GM21367 (cell line): ENCODE data around the gene MYOZ3.

Experiments used
- ATAC-seq: cut with Tn5 transposase; IDR thresholded peaks from one replicate; pipeline ENCODE4 v1.9.1; 2021; ENCODE audit not compliant: unreplicated experiment

Gene MYOZ3

DNA sequence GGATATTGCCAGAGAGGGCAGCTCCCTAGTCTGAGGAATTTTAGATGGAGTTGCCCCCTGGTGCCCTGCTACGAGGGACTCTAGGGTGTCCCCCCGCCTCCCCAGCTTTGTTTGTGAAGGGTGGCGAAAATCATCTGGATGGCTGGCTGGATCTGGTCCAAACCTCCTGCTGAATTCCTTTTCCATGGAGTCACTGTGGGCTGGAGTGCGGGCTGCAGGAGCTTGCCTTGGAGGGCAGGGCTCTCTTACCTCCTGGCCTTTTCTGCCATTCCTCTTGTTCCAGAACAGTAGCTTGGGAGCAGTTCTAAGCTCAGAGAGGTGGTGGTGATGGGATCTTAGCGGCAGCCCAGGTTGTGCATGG is 18.5 kb upstream of the MYOZ3 start:
- ATAC-seq, result no peak

DNA sequence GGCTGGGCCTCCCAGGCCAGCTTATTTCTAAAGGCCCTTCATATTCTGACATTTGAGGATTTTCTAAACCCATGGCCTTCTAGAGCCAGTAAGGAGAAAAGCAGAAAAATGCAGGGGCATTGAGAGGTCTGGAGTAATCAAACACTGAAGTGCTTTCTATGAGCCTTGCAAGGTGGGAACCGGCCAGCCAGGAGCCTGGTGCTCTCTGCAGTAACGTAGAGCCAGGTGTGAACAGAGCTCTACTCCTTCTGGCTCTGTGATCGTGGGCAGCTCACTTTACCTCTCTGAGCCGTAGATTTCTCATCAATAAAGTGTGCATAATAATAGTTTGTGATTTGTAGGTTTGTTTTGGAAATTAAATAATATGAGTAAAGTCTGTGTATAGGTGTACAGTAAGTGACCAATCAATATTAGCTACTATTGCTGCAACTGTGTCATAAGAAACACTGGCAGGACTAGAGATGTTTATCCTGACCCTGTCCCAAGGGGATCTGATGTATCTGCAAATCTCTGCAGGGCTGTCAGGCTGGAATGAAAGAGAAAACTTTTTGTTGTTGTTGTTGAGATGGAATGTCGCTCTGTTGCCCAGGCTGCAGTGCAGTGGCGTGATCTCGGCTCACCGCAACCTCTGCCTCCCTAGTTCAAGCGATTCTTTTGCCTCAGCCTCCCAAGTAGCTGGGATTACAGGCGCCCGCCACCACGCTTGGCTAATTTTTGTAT is 17.9 kb upstream of the MYOZ3 start:
- ATAC-seq, result no peak

DNA sequence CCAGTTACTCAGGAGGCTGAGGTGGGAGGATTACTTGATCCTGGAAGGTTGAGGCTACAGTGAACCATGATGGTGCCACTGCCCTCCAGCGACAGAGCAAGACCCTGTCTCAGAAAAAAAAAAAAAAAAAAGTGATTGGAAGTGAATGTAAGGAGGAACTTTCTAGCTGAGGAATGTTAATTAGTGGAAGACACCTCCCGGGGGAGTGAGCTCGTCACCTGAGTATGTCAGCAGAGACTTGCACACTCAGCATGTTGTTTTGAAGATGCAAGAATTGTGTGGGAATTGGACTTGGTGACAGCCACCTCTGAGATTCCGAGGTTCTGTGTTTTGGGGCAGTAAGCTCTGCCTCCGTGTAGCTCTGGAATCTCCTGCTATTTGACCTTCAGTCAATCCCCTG is 17.0 kb upstream of the MYOZ3 start:
- no peak for ATAC-seq

GRCh38 chr5:150644514-150644913 is 16.5 kb upstream of the MYOZ3 start:
- ATAC-seq, result no peak

- no peak for ATAC-seq
Observed at GRCh38 chr5:150645070-150645700, 15.9 kb upstream of the MYOZ3 start.

GRCh38 chr5:150647275-150648251 is 13.5 kb upstream of the MYOZ3 start:
- ATAC-seq, result no peak

DNA sequence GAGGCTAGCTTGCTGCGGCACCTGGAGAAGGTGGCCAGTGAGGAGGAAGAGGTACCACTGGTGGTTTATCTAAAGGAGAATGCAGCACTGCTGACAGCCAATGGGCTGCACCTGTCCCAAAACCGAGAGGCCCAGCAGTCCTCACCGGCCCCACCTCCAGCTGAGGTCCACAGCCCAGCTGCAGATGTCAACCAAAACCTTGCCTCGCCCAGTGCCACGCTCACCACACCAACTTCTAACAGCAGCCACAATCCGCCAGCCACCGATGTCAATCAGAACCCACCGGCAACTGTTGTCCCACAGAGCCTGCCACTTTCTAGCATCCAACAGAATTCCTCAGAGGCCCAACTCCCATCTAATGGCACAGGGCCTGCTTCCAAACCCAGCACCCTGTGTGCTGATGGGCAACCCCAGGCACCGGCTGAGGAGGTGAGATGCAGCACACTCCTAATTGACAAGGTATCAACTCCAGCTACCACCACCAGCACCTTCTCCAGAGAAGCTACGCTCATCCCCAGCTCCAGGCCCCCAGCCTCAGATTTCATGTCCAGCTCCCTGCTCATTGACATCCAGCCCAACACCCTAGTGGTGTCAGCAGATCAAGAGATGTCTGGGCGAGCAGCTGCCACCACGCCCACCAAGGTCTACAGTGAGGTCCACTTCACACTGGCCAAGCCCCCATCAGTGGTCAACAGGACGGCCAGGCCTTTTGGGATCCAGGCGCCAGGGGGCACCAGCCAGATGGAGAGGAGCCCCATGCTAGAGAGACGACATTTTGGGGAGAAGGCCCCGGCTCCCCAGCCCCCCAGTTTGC is 12.6 kb upstream of the MYOZ3 start:
- no peak for ATAC-seq

DNA sequence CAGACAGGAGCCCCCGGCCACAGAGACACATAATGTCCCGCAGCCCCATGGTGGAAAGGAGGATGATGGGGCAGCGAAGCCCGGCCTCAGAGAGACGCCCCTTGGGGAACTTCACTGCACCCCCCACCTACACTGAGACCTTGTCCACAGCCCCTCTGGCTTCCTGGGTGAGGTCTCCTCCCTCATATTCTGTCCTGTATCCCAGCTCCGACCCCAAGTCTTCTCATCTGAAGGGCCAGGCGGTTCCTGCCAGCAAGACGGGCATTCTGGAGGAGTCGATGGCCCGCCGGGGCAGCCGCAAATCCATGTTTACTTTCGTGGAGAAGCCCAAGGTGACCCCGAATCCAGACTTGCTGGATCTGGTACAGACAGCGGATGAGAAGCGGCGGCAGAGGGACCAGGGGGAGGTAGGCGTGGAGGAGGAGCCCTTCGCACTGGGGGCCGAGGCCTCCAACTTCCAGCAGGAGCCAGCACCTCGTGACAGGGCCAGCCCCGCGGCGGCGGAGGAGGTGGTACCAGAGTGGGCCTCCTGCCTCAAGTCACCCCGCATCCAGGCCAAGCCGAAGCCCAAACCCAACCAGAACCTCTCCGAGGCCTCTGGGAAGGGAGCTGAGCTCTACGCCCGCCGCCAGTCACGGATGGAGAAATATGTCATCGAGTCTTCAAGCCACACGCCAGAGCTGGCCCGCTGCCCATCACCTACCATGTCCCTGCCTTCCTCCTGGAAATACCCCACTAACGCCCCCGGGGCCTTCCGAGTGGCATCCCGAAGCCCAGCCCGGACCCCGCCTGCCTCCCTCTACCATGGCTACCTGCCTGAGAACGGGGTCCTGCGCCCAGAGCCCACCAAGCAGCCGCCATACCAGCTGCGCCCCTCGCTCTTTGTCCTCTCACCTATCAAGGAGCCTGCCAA is 11.7 kb upstream of the MYOZ3 start:
- ATAC-seq, result no peak

- ATAC-seq, result no peak
Observed at GRCh38 chr5:150650021-150651006, 10.7 kb upstream of the MYOZ3 start.

- no peak for ATAC-seq
Observed at GRCh38 chr5:150651382-150651781, 9.7 kb upstream of the MYOZ3 start.

DNA sequence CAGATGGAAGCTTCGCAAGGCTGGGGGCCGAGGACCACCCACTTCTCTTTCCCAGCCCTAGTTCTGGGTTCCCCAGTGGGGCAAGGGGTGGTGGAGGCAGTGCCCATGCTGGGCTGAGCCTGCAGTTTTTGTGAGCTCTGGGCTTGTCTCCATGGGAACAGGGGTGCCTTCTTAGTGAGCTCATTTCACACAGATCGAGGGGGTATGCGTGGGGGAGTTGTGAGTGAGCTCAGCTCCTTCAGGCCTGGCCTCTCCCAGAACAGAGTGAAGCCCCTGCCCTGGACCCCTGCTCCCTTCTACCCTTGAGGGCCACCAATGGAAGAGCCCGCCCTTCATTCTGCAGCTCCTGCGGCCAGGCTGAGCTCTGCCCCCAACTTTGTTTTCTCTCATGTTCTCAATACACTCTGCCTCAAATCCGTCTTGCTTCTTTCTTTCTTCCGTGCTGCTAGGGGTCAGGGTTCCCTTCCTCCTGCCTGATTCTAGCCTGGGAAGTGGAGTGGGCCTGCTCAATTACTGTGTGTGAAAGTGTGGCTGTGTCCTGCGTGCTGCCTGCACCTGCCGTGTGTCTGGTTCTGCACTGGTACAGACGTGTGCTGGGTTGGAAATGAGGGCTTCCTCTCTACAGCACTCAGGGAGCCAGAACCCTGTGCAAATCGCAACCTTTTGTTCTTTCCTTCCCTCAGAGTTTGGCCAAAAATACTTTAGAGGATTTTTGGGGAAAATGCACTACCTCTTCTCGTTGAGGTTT is 9.0 kb upstream of the MYOZ3 start:
- no peak for ATAC-seq

- ATAC-seq, result no peak
Observed at GRCh38 chr5:150653145-150653761, 7.8 kb upstream of the MYOZ3 start.

DNA sequence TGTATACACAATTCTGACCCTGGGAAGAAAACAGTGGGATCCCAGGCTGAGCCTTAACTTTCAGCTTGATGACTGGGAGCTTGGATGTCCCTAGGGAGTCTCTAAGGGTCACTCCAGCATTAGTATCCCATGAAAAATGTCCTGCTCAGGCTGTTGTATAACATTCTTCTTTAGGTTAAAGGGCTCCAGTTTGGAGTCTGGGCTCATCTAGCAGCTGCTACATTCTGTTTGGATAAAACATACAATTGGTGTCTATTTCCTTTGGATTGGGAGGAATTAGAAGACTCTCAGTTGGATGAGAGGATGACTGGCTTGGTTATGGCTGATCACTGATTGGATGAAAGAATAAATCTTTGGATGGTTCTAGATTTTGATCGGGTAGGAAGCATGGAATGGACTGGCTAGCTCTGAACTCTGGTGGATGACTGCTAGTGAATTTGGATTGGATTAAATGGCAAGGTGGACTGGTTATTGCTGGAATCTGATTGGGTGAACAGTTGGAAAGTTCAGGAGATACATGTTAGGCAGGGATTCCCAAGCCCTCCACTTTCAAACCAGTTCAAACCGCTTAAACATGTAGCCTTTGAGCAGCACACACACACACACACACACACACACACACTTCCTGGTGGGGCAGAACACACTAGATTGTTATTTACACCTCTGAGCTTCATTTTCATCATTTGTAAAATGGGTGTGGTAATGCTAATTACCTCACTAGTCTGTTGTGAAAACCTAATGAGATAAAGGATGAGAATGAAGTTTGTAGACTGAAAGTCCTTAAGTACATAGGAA is 7.1 kb upstream of the MYOZ3 start:
- ATAC-seq, result no peak

DNA sequence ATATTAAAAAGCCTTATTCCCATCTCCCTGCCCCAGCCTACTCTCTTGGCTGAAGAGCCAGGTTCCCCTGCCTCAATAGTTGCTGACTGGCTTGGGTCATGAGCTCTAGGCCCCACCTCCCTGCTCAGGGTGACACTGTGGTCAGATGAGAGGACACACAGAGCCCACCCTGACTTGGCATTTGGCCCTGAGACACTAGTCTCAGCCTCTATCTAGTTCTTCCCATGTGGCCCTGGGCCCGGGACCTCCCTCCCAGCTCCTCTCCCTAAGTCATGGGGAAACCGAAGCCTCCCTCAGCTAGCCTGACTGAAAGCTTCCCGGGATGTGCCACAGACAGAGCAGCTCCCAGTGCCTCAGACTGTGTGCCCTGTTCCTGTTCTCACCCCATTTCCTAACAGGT is 5.8 kb upstream of the MYOZ3 start:
- no peak for ATAC-seq

- peak; percentile 63 for ATAC-seq
Observed at GRCh38 chr5:150656191-150657132, 4.6 kb upstream of the MYOZ3 start.

GRCh38 chr5:150658121-150658520 is 2.9 kb upstream of the MYOZ3 start:
- ATAC-seq, result no peak
